G401.6 (cell line): ENCODE data around the gene CELF4.

Experiments used
- FAIRE-seq: peaks from 2 replicates; lab custom pipeline; 2012; peaks lifted over from hg19 to GRCh38; lab: Jason Lieb, UNC

CELF4 gene

DNA sequence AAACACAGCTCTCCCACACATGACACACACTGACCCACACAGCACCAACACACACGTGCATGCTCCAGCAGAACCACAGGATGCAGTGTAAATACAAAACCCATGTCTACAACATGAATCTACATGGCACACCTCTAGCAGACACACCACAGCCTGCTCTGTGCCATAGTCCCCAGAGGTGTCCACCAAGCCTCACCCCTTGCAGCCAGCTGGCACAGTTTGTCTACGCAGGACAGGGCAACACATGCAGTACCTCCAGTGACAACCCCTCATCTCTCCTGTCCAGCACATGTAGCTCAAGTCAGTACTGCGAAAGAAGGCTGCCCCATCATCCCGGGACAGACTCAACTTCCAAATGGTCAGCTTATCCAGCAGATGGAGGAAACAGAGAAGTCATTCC is 18.9 kb downstream of the CELF4 start:
- FAIRE-seq, result no peak

DNA sequence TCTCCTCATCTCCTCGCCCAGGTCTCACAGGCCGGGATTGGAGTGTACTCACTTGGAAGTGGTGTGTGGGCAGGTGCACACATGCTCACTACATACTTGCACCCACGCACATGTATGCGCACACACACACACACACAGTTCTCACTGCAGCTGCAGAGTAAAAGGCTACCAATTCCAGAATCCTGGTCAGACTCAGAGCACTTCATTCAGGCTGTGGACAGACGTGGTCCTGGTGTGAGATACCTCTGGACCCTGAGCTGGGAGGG is 19.4 kb downstream of the CELF4 start:
- FAIRE-seq, result no peak

DNA sequence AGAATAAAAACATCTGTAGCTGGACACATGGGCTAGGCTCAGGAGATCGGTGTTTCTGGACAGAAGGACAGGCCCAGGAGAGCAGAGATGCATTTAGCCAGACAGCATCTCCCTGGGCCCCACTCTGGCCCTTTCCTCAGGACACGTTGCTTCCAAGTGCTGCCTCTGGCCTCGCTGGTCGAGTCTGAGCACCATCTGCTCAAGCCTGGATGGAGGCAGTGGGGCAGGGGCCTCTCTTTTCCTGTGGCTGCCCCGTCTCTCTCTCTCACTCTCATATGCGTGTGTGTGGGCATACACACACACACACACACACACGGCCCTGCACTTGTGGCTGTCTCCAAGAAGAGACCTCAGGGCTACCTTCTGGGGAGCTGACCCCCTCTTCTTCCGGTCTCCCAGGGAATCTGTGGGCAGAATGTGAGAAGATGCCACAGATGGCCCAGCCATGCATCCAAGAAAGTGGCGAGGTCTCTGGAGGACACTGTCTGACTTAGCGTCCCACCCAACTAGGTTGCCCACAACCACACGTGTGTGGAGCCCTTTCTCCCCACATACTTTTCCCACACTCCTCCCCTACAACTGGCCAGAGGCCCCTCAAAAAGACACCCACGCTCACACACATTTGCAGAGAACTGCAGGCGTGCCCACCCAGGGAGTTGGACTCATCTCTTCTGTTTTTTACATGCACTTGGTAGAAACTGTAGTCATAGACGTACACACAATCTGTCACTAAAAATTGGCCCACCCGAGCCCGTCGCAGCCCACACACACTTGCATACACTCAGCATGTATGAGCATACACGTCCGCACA is 19.9 kb downstream of the CELF4 start:
- no peak for FAIRE-seq

DNA sequence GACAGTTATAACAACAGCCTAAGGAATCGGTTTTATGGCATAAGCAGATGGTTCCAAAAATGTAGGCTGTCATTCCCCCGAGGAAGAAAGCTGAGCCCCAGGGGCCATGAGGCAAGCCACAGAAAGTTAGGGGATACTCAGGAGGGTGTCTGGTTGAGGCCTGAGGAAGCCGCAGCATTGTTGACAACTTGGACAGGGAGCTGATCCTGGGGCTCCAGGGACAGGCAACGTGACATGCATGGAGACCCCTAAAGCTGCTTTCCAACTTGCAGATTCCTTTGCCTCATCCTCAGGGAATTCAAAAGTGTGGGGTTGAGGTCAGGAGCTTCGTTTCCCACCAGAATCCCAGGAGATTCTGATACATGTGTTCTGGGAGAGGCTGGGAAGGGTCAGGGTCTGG is 20.9 kb downstream of the CELF4 start:
- no peak for FAIRE-seq

DNA sequence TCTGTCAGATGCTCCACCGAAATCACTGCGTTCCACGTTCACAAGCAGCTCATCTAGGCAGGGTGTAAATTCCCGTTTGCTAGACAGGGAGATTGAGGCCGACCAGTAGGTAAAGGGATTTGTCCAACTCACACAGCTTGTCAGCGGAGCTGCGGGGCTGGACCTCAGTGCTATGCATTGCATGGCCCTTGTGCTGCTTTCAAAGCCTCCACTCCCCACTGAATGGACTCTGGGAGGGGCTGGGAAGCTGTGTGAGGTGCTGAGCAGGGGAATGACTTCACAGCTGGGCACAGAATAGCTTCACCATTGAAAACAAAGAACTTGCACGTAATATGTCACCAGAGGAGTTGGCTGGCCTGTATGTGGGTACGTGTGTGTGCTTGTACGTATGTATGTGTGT is 21.4 kb downstream of the CELF4 start:
- no peak for FAIRE-seq

DNA sequence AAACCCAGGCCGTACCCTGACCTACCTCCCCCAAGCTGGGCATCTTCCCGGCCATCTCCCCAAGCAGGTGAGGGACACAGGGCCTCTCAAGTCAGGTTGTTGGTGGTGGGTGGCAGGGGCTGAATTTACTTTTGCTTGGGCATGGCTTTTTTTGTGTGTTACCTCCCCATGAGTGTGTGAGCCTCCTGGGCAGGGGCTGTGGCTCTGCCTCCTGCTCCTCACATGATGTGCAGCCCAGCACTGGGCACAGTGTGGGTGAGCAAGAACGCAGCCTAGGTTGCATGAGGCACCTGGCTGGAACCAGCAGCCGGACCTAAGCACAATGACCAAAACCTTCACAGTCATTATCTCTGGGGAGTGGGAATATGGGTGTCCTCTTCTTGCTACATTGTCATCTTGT is 22.3 kb downstream of the CELF4 start:
- no peak for FAIRE-seq

DNA sequence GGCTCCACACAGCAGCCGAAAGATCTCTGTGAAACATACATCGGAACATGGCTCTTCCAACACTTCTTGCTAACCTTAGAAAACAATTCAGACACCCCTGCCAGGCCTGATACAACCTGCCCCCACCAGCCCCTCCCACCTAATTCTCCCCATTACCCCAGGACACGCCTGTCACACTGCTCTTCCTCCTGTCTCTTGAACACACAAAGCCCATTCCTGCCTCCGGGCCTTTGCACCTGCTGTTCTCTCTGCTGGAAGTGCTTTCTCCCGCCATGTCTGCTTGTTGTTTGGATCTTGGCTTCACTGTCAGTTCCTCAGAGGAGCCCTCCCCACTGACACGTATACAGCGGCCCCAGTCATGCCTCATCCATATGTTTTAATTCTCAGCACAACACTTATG is 24.1 kb downstream of the CELF4 start:
- no peak for FAIRE-seq

DNA sequence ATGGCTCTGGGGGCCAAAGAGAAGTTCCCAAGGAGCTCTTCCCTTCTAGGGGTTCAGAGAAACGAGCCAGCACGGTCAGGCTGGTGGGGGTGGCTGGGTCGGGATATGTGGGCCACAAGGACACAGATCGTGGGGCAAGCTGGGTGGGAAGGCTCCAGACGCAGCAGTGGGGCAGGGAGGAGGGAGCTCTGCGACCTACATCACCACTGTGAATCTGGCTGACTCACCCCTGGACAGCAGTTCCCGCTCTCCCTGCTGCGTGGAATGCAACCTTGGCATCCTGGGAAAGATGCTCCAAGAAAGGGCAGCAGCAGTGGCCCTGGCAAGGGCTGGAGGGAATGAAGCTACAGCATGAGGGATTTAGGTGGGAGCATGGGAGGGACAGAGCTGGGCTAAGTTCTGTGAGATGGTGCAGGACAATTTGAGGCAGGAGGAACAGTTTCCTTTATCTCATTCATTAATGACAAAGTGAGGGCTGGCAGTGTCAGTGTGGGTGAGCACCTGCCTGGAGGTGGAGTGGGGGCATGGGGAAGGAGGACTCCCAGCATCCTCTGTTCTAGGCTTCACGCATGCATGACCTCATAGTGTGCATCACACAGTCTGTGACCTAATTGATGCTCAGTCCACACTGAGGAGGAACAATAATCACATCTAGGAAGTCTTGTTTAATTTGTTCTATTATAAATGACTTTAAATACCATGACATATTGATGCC is 25.0 kb downstream of the CELF4 start:
- FAIRE-seq, result no peak

DNA sequence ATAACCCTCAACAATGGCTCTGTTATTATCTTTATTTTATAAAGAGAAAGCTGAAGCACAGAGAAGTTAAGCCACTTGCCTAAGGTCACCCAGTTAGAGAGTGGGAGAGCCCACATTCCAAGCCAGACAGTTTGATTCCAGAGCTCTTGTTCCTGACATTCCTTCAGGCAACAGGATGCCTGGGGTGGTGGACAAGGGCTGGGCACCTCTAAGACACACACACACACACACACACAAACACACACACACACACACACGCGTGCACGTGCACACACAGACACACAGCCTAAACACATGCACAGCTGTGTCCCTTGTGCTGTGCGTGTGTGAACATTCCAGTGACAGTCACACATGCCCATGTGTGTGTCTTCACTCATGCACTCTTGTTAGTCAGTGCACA is 26.4 kb downstream of the CELF4 start:
- no peak for FAIRE-seq

DNA sequence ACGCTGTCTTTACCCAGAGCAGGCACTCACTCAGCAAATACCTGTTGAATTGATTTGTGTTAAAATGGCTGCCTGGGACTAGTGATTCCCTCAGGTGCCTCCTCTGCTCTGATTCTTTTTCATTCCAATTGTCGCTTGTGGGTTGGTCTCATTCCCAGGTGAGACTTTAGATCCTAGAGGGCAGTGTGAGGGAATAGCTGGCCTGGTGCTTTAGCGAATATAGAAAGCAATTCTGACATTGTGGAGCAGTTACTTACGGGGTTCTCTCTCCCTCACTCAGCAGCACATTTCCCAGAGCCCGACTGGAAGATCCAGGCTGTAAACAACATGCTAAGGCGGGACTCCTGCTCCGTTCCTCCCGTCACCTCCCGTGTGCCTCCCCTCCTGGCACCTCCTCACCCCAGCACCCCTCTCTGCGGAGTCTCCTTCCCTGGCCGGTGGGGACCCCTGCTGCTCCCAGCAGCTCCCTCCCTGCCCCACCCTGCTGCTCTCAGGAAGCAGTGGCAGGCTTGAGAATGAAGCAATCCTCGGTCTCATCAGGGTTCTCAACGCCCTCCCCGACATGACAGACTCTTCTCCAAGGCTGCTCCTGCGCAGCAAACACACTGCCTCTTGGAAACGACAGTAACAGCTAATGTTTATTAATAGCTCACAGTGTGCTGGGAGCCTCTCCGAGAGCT is 26.9 kb downstream of the CELF4 start:
- FAIRE-seq, result no peak

DNA sequence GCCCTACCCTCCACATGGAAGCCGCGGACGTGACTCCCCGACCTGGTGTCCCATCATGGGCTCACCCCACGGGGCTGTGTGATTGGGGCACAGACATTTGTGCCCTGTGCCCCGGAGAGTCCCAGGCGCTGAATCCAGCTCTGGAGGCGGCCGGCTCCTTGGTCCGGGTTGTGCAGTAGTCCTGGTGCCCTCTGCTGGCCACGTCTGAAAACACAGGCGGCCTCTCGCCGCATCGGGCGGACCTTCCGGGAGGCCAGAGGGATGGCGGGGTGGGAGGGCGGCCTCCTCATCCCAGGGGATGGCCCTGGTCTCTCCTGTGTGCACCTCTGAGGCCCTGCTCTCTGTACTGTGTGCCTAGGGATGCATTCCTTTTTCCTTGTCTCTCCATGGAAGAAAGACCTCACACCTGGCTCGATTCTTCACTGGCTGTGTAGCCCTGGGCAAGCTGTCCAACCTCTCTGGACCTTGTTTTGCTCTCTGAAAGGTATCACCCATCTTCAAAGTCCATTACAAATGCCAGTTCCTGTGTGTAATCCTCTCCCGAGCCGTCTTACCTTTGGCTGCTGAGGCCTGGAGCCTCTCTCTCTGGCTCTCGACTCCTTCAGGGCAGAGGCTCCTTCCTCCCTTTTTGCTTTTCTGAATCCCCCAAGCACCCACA is 27.6 kb downstream of the CELF4 start:
- FAIRE-seq, result no peak

DNA sequence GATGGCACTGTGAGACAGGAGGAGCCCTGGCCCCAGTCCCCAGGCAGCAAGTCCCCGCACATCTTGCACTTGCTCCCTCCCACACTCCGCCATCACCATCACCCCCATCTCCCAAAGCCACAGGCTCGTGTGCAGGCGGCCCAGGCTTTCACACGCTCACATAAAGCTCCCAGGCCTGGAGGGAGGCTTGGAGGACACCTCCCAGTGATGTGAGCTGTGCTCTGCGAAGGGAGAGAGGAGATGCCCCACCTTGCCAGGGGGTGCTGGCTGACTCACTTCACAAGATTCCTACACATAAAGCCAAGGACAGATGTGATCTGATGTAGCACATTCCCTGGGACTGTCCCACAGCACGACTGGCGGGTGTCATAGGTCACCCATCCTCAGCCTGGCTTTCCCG is 28.9 kb downstream of the CELF4 start:
- FAIRE-seq, result no peak

DNA sequence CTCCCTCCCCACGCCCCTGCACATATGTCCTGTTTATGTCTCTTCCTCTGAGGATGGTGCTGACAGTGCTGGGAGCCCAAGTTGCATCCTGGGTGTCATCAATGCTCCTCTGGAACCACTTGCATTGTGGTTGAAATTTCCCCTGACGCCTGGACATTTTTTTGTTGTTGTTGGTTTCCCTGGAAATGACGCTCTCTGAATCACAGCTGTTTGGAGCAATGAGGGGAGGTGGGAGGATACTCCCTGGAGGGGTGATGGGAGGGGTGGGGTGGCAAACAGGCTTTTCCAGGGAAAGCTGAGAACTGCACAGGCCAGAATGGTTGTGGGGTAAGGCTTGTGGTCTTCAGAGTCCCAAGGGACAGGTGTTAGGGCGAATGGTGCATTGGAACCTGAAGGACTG is 29.6 kb downstream of the CELF4 start:
- FAIRE-seq, result no peak

DNA sequence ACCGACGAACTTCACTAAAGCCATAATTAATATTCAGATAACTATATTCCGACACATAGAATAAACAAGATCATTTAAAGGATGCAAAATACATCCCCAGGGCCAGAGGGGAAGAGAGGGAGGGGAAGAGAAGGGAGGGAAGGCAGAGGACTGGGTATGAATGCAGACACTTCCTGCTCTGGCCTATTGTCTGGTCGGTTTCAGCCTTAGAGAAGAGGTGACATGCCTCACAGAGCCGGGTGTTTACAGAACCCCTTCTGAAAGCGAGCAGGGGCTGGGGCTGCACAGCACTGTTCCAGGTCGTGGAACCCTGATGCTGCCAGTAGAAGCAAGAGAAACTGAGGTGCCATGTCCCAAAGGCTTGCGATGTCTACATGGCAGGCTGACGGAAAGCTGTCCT is 31.0 kb downstream of the CELF4 start:
- FAIRE-seq, result no peak

DNA sequence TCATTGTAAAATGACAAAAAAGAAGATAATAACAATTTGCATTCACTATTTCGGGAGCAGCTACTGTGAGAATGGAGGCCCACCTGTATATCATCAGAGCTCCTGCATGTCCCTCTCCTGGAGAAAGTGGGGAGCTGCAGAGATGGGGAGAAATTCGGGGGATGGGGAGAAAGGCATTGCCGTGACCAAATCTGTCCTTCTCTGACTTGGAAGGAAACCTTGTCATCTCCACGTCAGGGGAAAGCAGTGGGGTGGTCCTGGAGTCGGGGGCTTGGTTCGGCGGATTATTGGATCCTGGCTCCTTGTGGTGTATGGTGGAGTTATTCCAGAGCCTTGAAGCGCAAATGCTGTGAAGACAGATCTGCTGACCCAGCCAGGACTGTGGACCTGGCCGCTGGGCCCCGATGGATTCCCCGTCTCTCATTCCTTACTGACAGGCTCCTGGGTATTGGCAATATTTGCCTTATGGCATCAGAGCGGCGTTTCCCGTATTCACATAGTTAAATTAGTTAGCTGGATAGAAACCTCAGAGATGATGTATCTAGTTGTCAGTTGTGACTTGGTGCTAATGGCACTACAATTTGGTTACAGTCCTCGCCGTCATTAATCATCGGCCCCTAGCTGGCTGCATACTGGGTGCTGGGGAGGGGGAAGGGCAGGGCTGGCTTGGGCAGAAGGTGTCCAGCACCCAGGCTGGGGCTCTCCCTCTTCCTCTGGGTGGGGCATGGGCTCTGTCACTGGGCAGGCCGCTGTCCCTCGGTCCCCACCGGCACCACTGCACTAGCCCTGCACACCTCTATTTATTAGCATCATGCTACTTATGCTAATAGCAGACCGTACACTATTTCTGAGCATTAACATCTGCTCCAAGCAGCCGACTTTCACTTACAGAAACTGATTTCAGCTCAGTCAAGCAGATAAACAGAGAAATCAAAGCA is 31.7 kb downstream of the CELF4 start:
- no peak for FAIRE-seq

DNA sequence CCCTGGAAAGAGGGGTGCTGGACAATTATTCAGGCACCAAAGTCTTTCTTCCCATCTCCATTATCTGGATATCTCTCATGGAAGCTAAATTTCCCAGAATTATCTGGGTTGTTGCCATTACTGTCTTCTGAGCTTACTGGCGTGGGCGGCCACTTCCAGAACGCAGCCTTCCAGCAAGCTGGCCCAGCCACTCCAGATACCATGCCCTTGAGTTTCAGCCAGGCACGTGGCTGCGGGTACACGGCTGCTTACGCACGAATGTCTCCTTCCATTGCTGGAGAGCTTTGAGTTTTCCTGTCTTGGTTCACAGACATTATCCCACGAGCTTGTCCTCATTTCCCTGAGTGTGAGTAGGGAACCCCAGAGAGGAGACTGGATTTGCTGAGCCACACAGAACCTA is 32.7 kb downstream of the CELF4 start:
- FAIRE-seq, result no peak

DNA sequence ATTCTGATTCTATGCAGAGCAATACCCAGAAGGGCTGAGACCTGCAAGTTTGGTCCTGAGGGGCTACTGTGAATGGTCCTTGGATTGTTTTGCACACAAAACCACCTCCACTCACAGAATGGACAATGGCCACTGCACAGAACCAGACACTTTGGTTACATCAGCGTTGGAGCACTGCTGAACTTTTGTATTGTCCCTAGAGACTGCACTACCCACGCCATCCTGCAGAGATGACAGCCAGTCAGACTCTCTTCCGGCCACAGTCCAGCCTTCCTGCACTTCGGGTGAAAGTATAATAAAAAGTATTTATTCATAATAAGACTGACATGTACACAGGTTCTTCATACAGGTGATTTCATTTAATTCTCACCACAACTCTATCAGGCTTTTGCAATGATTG is 35.7 kb downstream of the CELF4 start:
- no peak for FAIRE-seq

DNA sequence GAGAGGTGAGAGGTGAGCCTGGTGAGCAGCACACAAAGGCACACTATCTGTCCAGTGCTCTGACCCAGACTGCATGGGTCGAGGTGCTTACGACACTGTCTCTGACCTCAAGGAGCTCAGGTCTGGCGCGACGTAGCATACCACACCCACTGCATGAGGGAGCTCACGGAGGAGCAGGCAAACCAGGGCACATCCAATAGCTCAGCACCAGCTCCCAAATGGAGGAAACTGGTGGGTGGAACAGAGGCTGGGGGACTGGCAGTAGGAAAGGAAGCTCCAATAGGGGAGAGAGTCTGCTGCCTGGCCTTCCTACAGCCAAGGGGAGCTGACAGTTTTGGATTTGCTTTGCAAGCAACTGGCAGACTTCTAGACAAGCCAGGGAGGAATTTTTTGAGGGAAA is 36.3 kb downstream of the CELF4 start:
- FAIRE-seq, result no peak

DNA sequence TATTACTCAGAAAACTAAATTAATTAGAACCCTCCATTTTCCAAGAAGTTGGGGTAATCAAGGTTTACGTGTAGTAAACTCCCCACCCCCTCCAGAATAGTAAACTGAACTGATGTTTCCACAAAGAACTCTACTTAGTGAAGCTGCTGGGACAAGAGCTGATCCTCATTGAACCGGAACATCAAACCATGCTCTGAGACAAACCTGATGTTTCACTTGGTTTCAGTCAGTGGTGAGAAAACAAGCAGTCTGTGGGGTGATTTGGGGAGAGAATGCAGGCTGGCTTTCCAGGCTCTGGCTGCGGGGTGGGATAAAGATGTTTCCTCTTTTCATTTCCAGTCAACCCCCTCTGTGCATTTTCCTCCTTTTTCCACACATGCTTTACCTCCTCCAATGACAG is 38.2 kb downstream of the CELF4 start:
- no peak for FAIRE-seq

DNA sequence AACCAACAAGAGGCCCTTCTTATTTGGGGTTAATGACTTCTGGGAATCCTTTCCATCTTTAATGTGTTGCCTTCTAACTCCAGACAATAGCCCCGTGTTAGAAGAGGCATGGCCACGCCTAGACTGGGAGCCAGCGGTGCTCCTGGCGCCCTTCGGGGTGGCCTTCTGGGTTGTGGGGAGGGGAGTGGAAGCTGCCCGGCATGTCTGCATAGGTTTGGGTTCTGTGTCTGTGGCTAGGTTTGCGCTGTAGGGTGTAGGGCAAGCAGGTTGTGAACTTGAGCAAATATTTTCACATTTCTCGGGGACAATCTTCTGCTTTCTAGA is 40.4 kb downstream of the CELF4 start:
- no peak for FAIRE-seq

DNA sequence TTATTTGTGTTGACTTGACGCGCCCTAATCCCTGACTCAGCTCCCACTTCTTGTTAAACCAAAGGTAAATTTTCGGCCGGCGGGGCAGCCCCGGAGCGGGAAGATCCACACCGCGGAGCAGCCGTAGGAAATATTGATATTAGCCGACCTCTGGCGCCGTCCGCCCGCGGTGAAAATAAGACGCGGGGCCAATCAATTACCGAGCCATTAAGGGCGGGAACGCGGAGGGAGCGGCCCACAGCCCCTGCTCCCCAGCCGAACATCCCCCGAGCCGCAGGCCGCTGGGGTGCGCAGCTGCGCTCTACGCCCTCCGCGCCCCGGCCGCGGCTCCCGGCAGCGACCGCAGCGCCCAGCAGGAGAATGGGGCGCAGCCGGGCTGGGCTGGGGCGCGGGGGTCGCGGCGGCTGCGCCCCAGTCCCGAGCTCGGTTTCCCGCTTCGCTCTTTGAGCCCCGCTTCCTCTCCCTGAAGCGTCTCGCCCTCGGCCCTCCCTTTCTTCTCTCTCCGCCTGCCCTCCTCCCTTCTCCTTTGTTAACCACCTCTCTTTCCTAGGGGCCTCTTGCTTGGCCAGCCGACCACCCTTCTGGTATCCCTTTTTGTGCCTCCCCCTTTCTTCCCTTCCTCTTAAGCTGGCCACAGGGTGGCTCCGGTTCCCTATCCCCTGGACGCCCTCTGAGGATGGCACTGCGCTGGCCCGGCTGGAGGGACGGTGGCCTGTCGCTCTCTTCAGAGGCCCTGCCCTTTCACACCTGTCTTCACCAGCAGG is 40.9 kb downstream of the CELF4 start:
- no peak for FAIRE-seq

DNA sequence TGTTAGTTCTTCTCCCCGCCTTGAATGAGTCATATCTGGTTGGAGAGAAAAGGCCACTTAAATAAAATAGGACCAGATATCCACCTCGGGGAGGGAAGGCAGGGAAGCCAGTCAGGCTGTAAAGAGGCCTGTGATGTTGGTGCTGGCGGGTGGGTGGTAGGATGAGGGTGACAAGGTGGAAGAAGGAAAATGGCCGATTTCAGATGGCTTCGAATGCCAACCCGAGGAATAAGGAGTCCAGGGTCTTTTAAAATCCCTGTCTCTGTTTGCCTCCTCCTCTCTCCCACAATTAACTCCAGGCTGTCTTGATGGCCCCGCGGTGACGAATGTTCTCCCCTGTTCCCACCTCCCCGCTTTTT is 41.5 kb downstream of the CELF4 start:
- no peak for FAIRE-seq
